Endothelial cell of umbilical vein (primary cell): ENCODE results near the gene FZD10. TPM values are rescaled to one million over a fixed set of nuclear protein-coding genes. Genes with fewer than 3 reads are reported as not detected.

Experiments
- BruUV-seq: library from RNA; stranded (reverse); fragments of 400-500 nt; replicated peaks from 2 replicates; lab custom pipeline; 2021; lab: Mats Ljungman, UMichigan
- CTCF ChIA-PET: fragments of 300-600, 350-600 bp; sonication (Branson Sonifier 250); formaldehyde crosslinking; loops from one replicate; lab custom pipeline; 2021; ENCODE audit warnings: antibody characterized with exemption, inconsistent platforms; lab: Charles Lee
- POLR2A ChIA-PET: fragments of 300-600, 350-600 bp; sonication (Branson Sonifier 250); formaldehyde crosslinking; loops from one replicate; lab custom pipeline; 2021; ENCODE audit warnings: antibody characterized with exemption, inconsistent platforms; lab: Charles Lee
- DNase-seq: peaks from one replicate; pipeline ENCODE4 v3.0.0-alpha.2; 2011; ENCODE audit warnings: low read depth, low spot score
- FAIRE-seq: peaks from 2 replicates; lab custom pipeline; 2011; peaks lifted over from hg19 to GRCh38; lab: Jason Lieb, UNC
- H2AFZ ChIP-seq: 2 replicates; pipeline ENCODE4 v1.6.0; 2012; ENCODE audit warnings: low read depth, low read length, control low read depth, inconsistent platforms
- H3K27ac ChIP-seq: 2 replicates; pipeline ENCODE4 v1.5.1; 2011; ENCODE audit warnings: low read depth, mild to moderate bottlenecking, control low read depth, low read length, moderate library complexity; ENCODE audit not compliant: insufficient read depth
- H3K27me3 ChIP-seq, 2 experiments: 2 replicates each; pipeline versions ENCODE4 v1.6.0 to v1.6.1; 2011; ENCODE audit warnings: low read length in 2 of 2, mixed read lengths in 1 of 2; ENCODE audit not compliant: control insufficient read depth in 2 of 2, insufficient read depth in 2 of 2
- H3K36me3 ChIP-seq, 2 experiments: 2 replicates in 1 of 2; 3 replicates in 1 of 2; pipeline ENCODE4 v1.5.1; 2011; ENCODE audit warnings: low read length in 2 of 2, mild to moderate bottlenecking in 1 of 2, moderate library complexity in 1 of 2; ENCODE audit not compliant: control insufficient read depth in 2 of 2, insufficient read depth in 2 of 2; ENCODE audit errors: extremely low read depth in 1 of 2
- H3K4me1 ChIP-seq: 3 replicates; pipeline ENCODE4 v1.5.1; 2011; ENCODE audit warnings: mild to moderate bottlenecking, low read length; ENCODE audit not compliant: control insufficient read depth, insufficient read depth; ENCODE audit errors: extremely low read depth
- H3K4me2 ChIP-seq: 2 replicates; pipeline ENCODE4 v1.6.1; 2011; ENCODE audit warnings: low read length, control low read depth, mixed read lengths; ENCODE audit not compliant: insufficient read depth
- H3K4me3 ChIP-seq, 3 experiments: fragments of 200-600 bp in 1 of 3; sonication (generic), shearing (Covaris generic) in 1 of 3; replicated peaks in 1 of 3; 2 replicates each; pipeline ENCODE4 v1.5.1; 2011 to 2016; ENCODE audit warnings: control low read depth in 3 of 3, low read length in 3 of 3, mild to moderate bottlenecking in 2 of 3, inconsistent platforms in 1 of 3, low read depth in 1 of 3, moderate library complexity in 1 of 3; ENCODE audit not compliant: insufficient read depth in 1 of 3
- H3K79me2 ChIP-seq: 2 replicates; pipeline ENCODE4 v1.6.0; 2012; ENCODE audit warnings: low read length, inconsistent platforms; ENCODE audit not compliant: control insufficient read depth, insufficient read depth
- H3K9ac ChIP-seq: replicated peaks from 2 replicates; pipeline ENCODE3; 2011; ENCODE audit warnings: low read length, control low read depth; ENCODE audit not compliant: insufficient read depth; ENCODE audit errors: extremely low read depth
- H3K9me1 ChIP-seq: replicated peaks from 3 replicates; pipeline ENCODE4 v1.6.0; 2011; ENCODE audit warnings: mild to moderate bottlenecking, low read length; ENCODE audit not compliant: control insufficient read depth, insufficient read depth; ENCODE audit errors: extremely low read depth
- H3K9me3 ChIP-seq: replicated peaks from 2 replicates; pipeline ENCODE4 v1.5.1; 2012; ENCODE audit warnings: low read length, inconsistent platforms; ENCODE audit not compliant: control insufficient read depth, insufficient read depth
- H4K20me1 ChIP-seq: replicated peaks from 2 replicates; pipeline ENCODE3; 2011; ENCODE audit warnings: mild to moderate bottlenecking, low read length; ENCODE audit not compliant: control insufficient read depth, insufficient read depth; ENCODE audit errors: extremely low read depth
- CTCF ChIP-seq, 2 donors: IDR thresholded peaks; 1 replicate in 1 of 2; 2 replicates in 1 of 2; pipeline ENCODE4 v1.5.1; 2011; ENCODE audit warnings: low read length in 2 of 2, mild to moderate bottlenecking in 2 of 2, moderate library complexity in 2 of 2, control low read depth in 1 of 2, inconsistent platforms in 1 of 2, low read depth in 1 of 2; ENCODE audit not compliant: insufficient read depth in 1 of 2; ENCODE audit errors: extremely low read depth in 1 of 2
- EZH2 ChIP-seq: IDR thresholded peaks from 2 replicates; pipeline ENCODE4 v1.6.1; 2012; ENCODE audit warnings: borderline replicate concordance, low read depth, mild to moderate bottlenecking, moderate library complexity, low read length, inconsistent platforms; ENCODE audit not compliant: severe bottlenecking
- FOS ChIP-seq: IDR thresholded peaks from 2 replicates; pipeline ENCODE4 v1.6.1; 2011; ENCODE audit warnings: mild to moderate bottlenecking, low read length, moderate library complexity, borderline replicate concordance; ENCODE audit not compliant: insufficient read depth
- GATA2 ChIP-seq: IDR thresholded peaks from 2 replicates; pipeline ENCODE4 v1.7.0; 2011; ENCODE audit warnings: low read depth, mild to moderate bottlenecking, moderate library complexity, mixed read lengths, low read length; ENCODE audit not compliant: insufficient read length, insufficient read depth
- JUN ChIP-seq: IDR thresholded peaks from 2 replicates; pipeline ENCODE4 v1.6.1; 2011; ENCODE audit warnings: borderline replicate concordance, low read depth; ENCODE audit not compliant: insufficient read length, insufficient read depth
- MAX ChIP-seq: IDR thresholded peaks from 2 replicates; pipeline ENCODE4 v1.6.1; 2011; ENCODE audit not compliant: insufficient read depth, insufficient read length
- MYC ChIP-seq: IDR thresholded peaks from one replicate; pipeline ENCODE4 v1.6.1; 2011; ENCODE audit warnings: mild to moderate bottlenecking, low read depth, low read length
- POLR2A ChIP-seq: IDR thresholded peaks from 2 replicates; pipeline ENCODE4 v1.6.1; 2012; ENCODE audit warnings: low read depth, mild to moderate bottlenecking, control low read depth, low read length
- POLR2AphosphoS5 ChIP-seq: IDR thresholded peaks from 2 replicates; pipeline ENCODE4 v1.6.1; 2012; ENCODE audit warnings: low read depth, mild to moderate bottlenecking, control low read depth, low read length, moderate library complexity; ENCODE audit not compliant: insufficient read depth
- dilution Hi-C: fragments of 300-500 bp; cut with MboI; formaldehyde crosslinking; loops from one replicate; pipeline ENCODE4 v1.15.0; 2019; ENCODE audit warnings: low sequenced_read_pairs; ENCODE audit not compliant: extremely low pct_ligation_motif_present
- intact Hi-C: fragments of 100-400 bp; cut with micrococcal nuclease; formaldehyde crosslinking; loops from one replicate; pipeline ENCODE4 v1.10.0; 2022
- polyA plus RNA-seq, 4 experiments: library from polyadenylated mRNA; depleted of rRNA in 3 of 4; stranded (reverse) in 3 of 4; unstranded in 1 of 4; fragments of >200 nt; gene quantifications; 2 replicates each; pipeline versions ENCODE4 v1.2.1 to v1.2.3, GENCODE V29; 2011 to 2012; ENCODE audit warnings: missing spikeins in 1 of 4
- total RNA-seq: library from RNA; stranded (reverse); gene quantifications from 2 replicates; pipeline ENCODE4 v1.2.3, GENCODE V29; 2021

The FZD10 gene
- total and polyA plus RNA-seq, 2 donors (not counting 3 experiments of a cell fraction or from before 2014, with no cell fraction given): not detected

- H4K20me1 ChIP-seq: no peaks in the 10 kb centered on the region
- no peaks in the 10 kb centered on the region for H3K79me2 ChIP-seq
- intact Hi-C loops (no loop called here), dilution Hi-C loops (no loop called here)
- no peak overlapping the region for H3K4me2 ChIP-seq
- peaks cover 13 to 26% of the 10 kb centered on the region in 2 experiments for H3K27me3 ChIP-seq
- TF ChIP-seq POLR2A (no peak), MYC (no peak), FOS (no peak), GATA2 (no peak), JUN (no peak), CTCF (IDR thresholded peaks at IDR 0.05; ENCODE audit: extremely low read depth in 1 of 2, insufficient read depth in 1 of 2, low read depth in 1 of 2, low read length in 2 of 2) (no peak), EZH2 (no peak), POLR2AphosphoS5 (no peak), MAX (no peak)
- H3K9me1 ChIP-seq: no peaks in the 10 kb centered on the region
- no peak overlapping the region for H3K4me3 ChIP-seq
- FAIRE-seq: no peak
- no peaks in the 10 kb centered on the region for H3K9me3 ChIP-seq
- BruUV-seq: no TSS peak
- H3K9ac ChIP-seq: no peak overlapping the region
- no peaks in the 10 kb centered on the region for H3K4me1 ChIP-seq
- no peak overlapping the region for H2AFZ ChIP-seq
- POLR2A ChIA-PET: no interaction called here
- H3K27ac ChIP-seq: no peak overlapping the region
- CTCF ChIA-PET: no interaction called here
- no peaks in the 10 kb centered on the region for H3K36me3 ChIP-seq
- DNase-seq: no peak
Observed at GRCh38 chr12:130160306-130160705, 2.0 kb upstream of the FZD10 start.
